Endometrium (tissue), 2 donors: Measurements from ENCODE around the gene ZBTB7A.
"Not testable (repeated sequence)": the region's sequence is repeated elsewhere in the genome, so short reads cannot be mapped to it uniquely, and the experiment has no call there.

Source experiments
- FAIRE-seq: peaks from 2 replicates; lab custom pipeline; 2012; peaks lifted over from hg19 to GRCh38; lab: Jason Lieb, UNC
- donor health status: control.
- donor health status: control.

ZBTB7A gene

GRCh38 chr19:4015705-4016402 is 50.8 kb downstream of the ZBTB7A start:
- FAIRE-seq = no peak

GRCh38 chr19:4014541-4015491 is 51.9 kb downstream of the ZBTB7A start:
- FAIRE-seq = no peak

GRCh38 chr19:4013886-4014540 is 52.7 kb downstream of the ZBTB7A start:
- no peak for FAIRE-seq

GRCh38 chr19:4012975-4013634 is 53.6 kb downstream of the ZBTB7A start:
- no peak for FAIRE-seq

GRCh38 chr19:4012092-4012974 is 54.4 kb downstream of the ZBTB7A start:
- no peak for FAIRE-seq

- FAIRE-seq = not testable (repeated sequence)
Measured at GRCh38 chr19:4011430-4011829, 55.3 kb downstream of the ZBTB7A start.

GRCh38 chr19:4010808-4011110 is 55.9 kb downstream of the ZBTB7A start:
- no peak for FAIRE-seq

- no peak for FAIRE-seq
Measured at GRCh38 chr19:4009990-4010807, 56.5 kb downstream of the ZBTB7A start.

GRCh38 chr19:4007836-4008539 is 58.7 kb downstream of the ZBTB7A start:
- no peak for FAIRE-seq

- FAIRE-seq = no peak
Measured at GRCh38 chr19:4007021-4007835, 59.5 kb downstream of the ZBTB7A start, which contains the start of gene PIAS4. Gene PIAS4, plus strand, starts transcription at chr19:4007736. Its CDS starts 25 bp downstream, at chr19:4007761.

GRCh38 chr19:4005436-4005835 is 61.3 kb downstream of the ZBTB7A start:
- FAIRE-seq = not testable (repeated sequence)

- FAIRE-seq = not testable (repeated sequence)
Measured at GRCh38 chr19:4000798-4001197, 65.9 kb downstream of the ZBTB7A start.

- not testable (repeated sequence) for FAIRE-seq
Measured at GRCh38 chr19:3998667-3999412, 67.9 kb downstream of the ZBTB7A start.

- no peak for FAIRE-seq
Measured at GRCh38 chr19:3995607-3996006, 71.1 kb downstream of the ZBTB7A start.
